H9 (cell line): ENCODE data around the gene ZNF3. TPM values are rescaled to one million over a fixed set of nuclear protein-coding genes. Genes with fewer than 3 reads are reported as not detected.
A peak's percentile ranks its signal among the peaks of the same experiment; 100 is the strongest.

Source experiments
- DNase-seq: peaks from one replicate; pipeline ENCODE4 v3.0.0-alpha.2; 2017
- H2AFZ ChIP-seq: one replicate; pipeline ENCODE4 v1.6.1; 2013; ENCODE audit warnings: mild to moderate bottlenecking, low read length, control low read depth, moderate library complexity
- H2AK5ac ChIP-seq: 2 replicates; pipeline ENCODE4 v1.6.1; 2013; ENCODE audit warnings: low read length, control low read depth, mixed read lengths; ENCODE audit not compliant: insufficient read length
- H2BK120ac ChIP-seq: one replicate; pipeline ENCODE4 v1.6.1; 2013; ENCODE audit warnings: low read depth, mild to moderate bottlenecking, low read length, control low read depth, inconsistent platforms; ENCODE audit not compliant: poor library complexity, severe bottlenecking
- H2BK12ac ChIP-seq: 2 replicates; pipeline ENCODE4 v1.6.1; 2013; ENCODE audit warnings: low read length, control low read depth, mixed read lengths, low read depth; ENCODE audit not compliant: insufficient read length
- H2BK15ac ChIP-seq: 2 replicates; pipeline ENCODE4 v1.6.1; 2013; ENCODE audit warnings: low read depth, low read length, control low read depth
- H2BK20ac ChIP-seq: one replicate; pipeline ENCODE4 v1.6.1; 2013; ENCODE audit warnings: low read depth, mild to moderate bottlenecking, low read length, control low read depth, inconsistent platforms; ENCODE audit not compliant: poor library complexity, severe bottlenecking
- H2BK5ac ChIP-seq: 2 replicates; pipeline ENCODE4 v1.6.1; 2013; ENCODE audit warnings: low read length, control low read depth, mixed read lengths; ENCODE audit not compliant: insufficient read length
- H3K14ac ChIP-seq: 2 replicates; pipeline ENCODE4 v1.6.1; 2013; ENCODE audit warnings: low read length, control low read depth; ENCODE audit not compliant: insufficient read depth
- H3K18ac ChIP-seq: 2 replicates; pipeline ENCODE4 v1.6.1; 2013; ENCODE audit warnings: low read depth, mild to moderate bottlenecking, mixed read lengths, low read length, control low read depth; ENCODE audit not compliant: insufficient read length
- H3K23ac ChIP-seq: 2 replicates; pipeline ENCODE4 v1.6.1; 2013; ENCODE audit warnings: low read length, control low read depth, mixed read lengths, low read depth; ENCODE audit not compliant: insufficient read length
- H3K23me2 ChIP-seq: 2 replicates; pipeline ENCODE4 v1.6.1; 2013; ENCODE audit warnings: low read depth, mild to moderate bottlenecking, mixed read lengths, low read length, control low read depth; ENCODE audit not compliant: insufficient read length, poor library complexity, severe bottlenecking
- H3K27ac ChIP-seq: 2 replicates; pipeline ENCODE4 v1.5.1; 2013; ENCODE audit warnings: low read length, control low read depth, mixed read lengths, low read depth; ENCODE audit not compliant: insufficient read length
- H3K27me3 ChIP-seq: 2 replicates; pipeline ENCODE4 v1.6.1; 2013; ENCODE audit warnings: low read length, control low read depth, inconsistent platforms; ENCODE audit not compliant: insufficient read depth
- H3K4ac ChIP-seq: 2 replicates; pipeline ENCODE4 v1.6.1; 2013; ENCODE audit warnings: low read depth, mild to moderate bottlenecking, control low read depth, inconsistent platforms, low read length, moderate library complexity
- H3K4me1 ChIP-seq: 2 replicates; pipeline ENCODE4 v1.6.1; 2013; ENCODE audit warnings: low read length, control low read depth, inconsistent platforms; ENCODE audit not compliant: insufficient read depth
- H3K4me2 ChIP-seq: 2 replicates; pipeline ENCODE4 v1.6.1; 2013; ENCODE audit warnings: low read length, control low read depth, mixed read lengths; ENCODE audit not compliant: insufficient read length, insufficient read depth
- H3K56ac ChIP-seq: 2 replicates; pipeline ENCODE4 v1.6.1; 2013; ENCODE audit warnings: low read depth, mild to moderate bottlenecking, mixed read lengths, low read length, control low read depth; ENCODE audit not compliant: insufficient read length
- H3K79me1 ChIP-seq: 2 replicates; pipeline ENCODE4 v1.6.1; 2013; ENCODE audit warnings: low read depth, mild to moderate bottlenecking, moderate library complexity, low read length, control low read depth, inconsistent platforms; ENCODE audit not compliant: insufficient read depth, poor library complexity, severe bottlenecking
- H3K79me2 ChIP-seq: 2 replicates; pipeline ENCODE4 v1.6.1; 2013; ENCODE audit warnings: low read length, control low read depth, inconsistent platforms; ENCODE audit not compliant: insufficient read depth
- H3K9ac ChIP-seq: 2 replicates; pipeline ENCODE4 v1.6.1; 2013; ENCODE audit warnings: low read length, control low read depth, mixed read lengths; ENCODE audit not compliant: insufficient read length; ENCODE audit errors: extremely low read depth
- H3K9me3 ChIP-seq: one replicate; pipeline ENCODE4 v1.6.1; 2013; ENCODE audit warnings: low read depth, low read length, inconsistent platforms; ENCODE audit not compliant: control insufficient read depth
- H3T11ph ChIP-seq: one replicate; pipeline ENCODE4 v1.6.1; 2013; ENCODE audit warnings: mild to moderate bottlenecking, low read length, control low read depth, inconsistent platforms
- H4K20me1 ChIP-seq: one replicate; pipeline ENCODE4 v1.6.1; 2013; ENCODE audit not compliant: control insufficient read depth, insufficient read length, insufficient read depth
- H4K5ac ChIP-seq: 2 replicates; pipeline ENCODE4 v1.6.1; 2013; ENCODE audit warnings: low read depth, mild to moderate bottlenecking, mixed read lengths, low read length, control low read depth; ENCODE audit not compliant: insufficient read length
- H4K8ac ChIP-seq: replicated peaks from 2 replicates; pipeline ENCODE4 v1.6.1; 2013; ENCODE audit warnings: low read length, control low read depth, mixed read lengths, low read depth; ENCODE audit not compliant: insufficient read length
- H4K91ac ChIP-seq: 2 replicates; pipeline ENCODE4 v1.6.1; 2013; ENCODE audit warnings: low read depth, mild to moderate bottlenecking, moderate library complexity, mixed read lengths, low read length, control low read depth; ENCODE audit not compliant: insufficient read length
- H3K27ac Mint-ChIP-seq, 3 experiments: 2 replicates in 2 of 3; 3 replicates in 1 of 3; pipeline ENCODE4 v1.8.0; 2020 to 2021; ENCODE audit warnings: mixed read lengths in 3 of 3, mild to moderate bottlenecking in 1 of 3, moderate library complexity in 1 of 3
- H3K27me3 Mint-ChIP-seq: 2 replicates; pipeline ENCODE4 v1.8.0; 2021; ENCODE audit warnings: low read depth, mild to moderate bottlenecking, moderate library complexity, mixed read lengths
- H3K36me3 Mint-ChIP-seq, 3 experiments: 2 replicates in 2 of 3; 3 replicates in 1 of 3; pipeline ENCODE4 v1.8.0; 2020 to 2021; ENCODE audit warnings: low read depth in 3 of 3, mixed read lengths in 3 of 3; ENCODE audit not compliant: insufficient read depth in 1 of 3
- H3K4me1 Mint-ChIP-seq, 2 experiments: 2 replicates each; pipeline ENCODE4 v1.8.0; 2020; ENCODE audit warnings: mixed read lengths in 2 of 2
- H3K4me3 Mint-ChIP-seq, 2 experiments: 2 replicates in 1 of 2; 3 replicates in 1 of 2; pipeline ENCODE4 v1.8.0; 2020 to 2021; ENCODE audit warnings: mild to moderate bottlenecking in 2 of 2, mixed read lengths in 2 of 2, moderate library complexity in 1 of 2
- H3K9me3 Mint-ChIP-seq, 2 experiments: 2 replicates in 1 of 2; 3 replicates in 1 of 2; pipeline ENCODE4 v1.8.0; 2020; ENCODE audit warnings: mild to moderate bottlenecking in 2 of 2, mixed read lengths in 2 of 2, moderate library complexity in 1 of 2
- WGBS: extraction: QIAGEN DNeasy Blood & Tissue Kit; methylation state at CpG from one replicate; pipeline ENCODE4 v1.1.7; 2013; ENCODE audit warnings: missing lambda C conversion rate, low lambda C conversion rate, mixed read lengths; ENCODE audit not compliant: insufficient read length; ENCODE audit errors: extremely low coverage; 5-methylcytosine and 5-hydroxymethylcytosine counted together
- total RNA-seq: library from RNA; stranded (reverse); gene quantifications from 2 replicates; pipeline ENCODE4 v1.2.1, GENCODE V29; 2021
- TF ChIP-seq, protein P1 (sequence below): fragments of 200-600 bp; sonication (generic); conservative IDR thresholded peaks from 3 replicates; pipeline ENCODE4 v1.8.0; 2021; ENCODE audit warnings: antibody characterized with exemption, mild to moderate bottlenecking

The ZNF3 gene
- total RNA-seq, 1 experiment from 2014 or later, result 60.4 TPM

GRCh38 chr7:100093054-100093453, 11.5 kb upstream of the ZNF3 start:
- Histone ChIP-seq H4K20me1 (no peaks in the 10 kb centered on the region), H3K23me2 (peaks cover 4% of the 10 kb centered on the region), H3K27me3 (no peaks in the 10 kb centered on the region), H3K9me3 (no peaks in the 10 kb centered on the region), H3K79me2 (no peaks in the 10 kb centered on the region; the same call in 1 of the 2 replicates), H2AK5ac (no peak overlapping the region), H2BK120ac (no peak overlapping the region), H4K91ac (no peak overlapping the region), H4K5ac (no peak overlapping the region), H3K4me1 (no peaks in the 10 kb centered on the region), H4K8ac (no peak overlapping the region), H3K4ac (no peak overlapping the region), H2AFZ (no peak overlapping the region), H3K9ac (no peak overlapping the region), H3K56ac (no peak overlapping the region), H3K79me1 (no peaks in the 10 kb centered on the region), H3K23ac (no peak overlapping the region), H2BK15ac (no peak overlapping the region), H2BK5ac (no peak overlapping the region), H3T11ph (no peak overlapping the region), H2BK12ac (no peak overlapping the region), H3K18ac (no peak overlapping the region), H2BK20ac (no peak overlapping the region), H3K27ac (no peak overlapping the region), H3K14ac (no peak overlapping the region), H3K4me2 (no peak overlapping the region)
- Mint-ChIP-seq H3K4me3 (peak overlapping the region in 1 of 2 experiments; percentile 46; a peak in 1 of 5 replicates), H3K9me3 (no peaks in the 10 kb centered on the region; a peak in 1 of 5 replicates), H3K36me3 (peaks cover 77 to 84% (median 83%) of the 10 kb centered on the region in 3 experiments), H3K27ac (peak overlapping the region; percentile 18 to 86 (median 70); a peak in 4 of 7 replicates), H3K27me3 (peaks cover 5% of the 10 kb centered on the region), H3K4me1 (peaks cover 6 to 17% of the 10 kb centered on the region in 2 experiments)
- TF ChIP-seq, protein P1, sequence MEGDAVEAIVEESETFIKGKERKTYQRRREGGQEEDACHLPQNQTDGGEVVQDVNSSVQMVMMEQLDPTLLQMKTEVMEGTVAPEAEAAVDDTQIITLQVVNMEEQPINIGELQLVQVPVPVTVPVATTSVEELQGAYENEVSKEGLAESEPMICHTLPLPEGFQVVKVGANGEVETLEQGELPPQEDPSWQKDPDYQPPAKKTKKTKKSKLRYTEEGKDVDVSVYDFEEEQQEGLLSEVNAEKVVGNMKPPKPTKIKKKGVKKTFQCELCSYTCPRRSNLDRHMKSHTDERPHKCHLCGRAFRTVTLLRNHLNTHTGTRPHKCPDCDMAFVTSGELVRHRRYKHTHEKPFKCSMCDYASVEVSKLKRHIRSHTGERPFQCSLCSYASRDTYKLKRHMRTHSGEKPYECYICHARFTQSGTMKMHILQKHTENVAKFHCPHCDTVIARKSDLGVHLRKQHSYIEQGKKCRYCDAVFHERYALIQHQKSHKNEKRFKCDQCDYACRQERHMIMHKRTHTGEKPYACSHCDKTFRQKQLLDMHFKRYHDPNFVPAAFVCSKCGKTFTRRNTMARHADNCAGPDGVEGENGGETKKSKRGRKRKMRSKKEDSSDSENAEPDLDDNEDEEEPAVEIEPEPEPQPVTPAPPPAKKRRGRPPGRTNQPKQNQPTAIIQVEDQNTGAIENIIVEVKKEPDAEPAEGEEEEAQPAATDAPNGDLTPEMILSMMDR, result no peak
- WGBS, result no CpG with 5 or more reads among the region's 8 CpGs
- DNase-seq, result no peak
